RWPE1 (cell line): Measurements from ENCODE around the gene OPALIN.
A peak's percentile ranks its signal among the peaks of the same experiment; 100 is the strongest.

Source experiments
- CTCF ChIA-PET: fragments of 350-600 bp; sonication (Branson Sonifier 250); formaldehyde crosslinking; extraction: SDS; loops from one replicate; lab custom pipeline; 2021; lab: Yijun Ruan, JAX
- POLR2A ChIA-PET: fragments of 400-600 bp; formaldehyde crosslinking; extraction: SDS; loops from one replicate; lab custom pipeline; 2020; ENCODE audit warnings: antibody characterized with exemption; ENCODE audit not compliant: low non-redundant PET; lab: Yijun Ruan, JAX
- DNase-seq: peaks from one replicate; pipeline ENCODE4 v3.0.0; 2012; ENCODE audit warnings: low spot score
- H3K27ac ChIP-seq: fragments of 450-650 bp; 2 replicates; pipeline ENCODE4 v1.5.1; 2017
- CTCF ChIP-seq: fragments of 450-650 bp; conservative IDR thresholded peaks from 2 replicates; pipeline ENCODE4 v1.5.1; 2017; ENCODE audit warnings: low read depth, mild to moderate bottlenecking

Gene OPALIN

DNA sequence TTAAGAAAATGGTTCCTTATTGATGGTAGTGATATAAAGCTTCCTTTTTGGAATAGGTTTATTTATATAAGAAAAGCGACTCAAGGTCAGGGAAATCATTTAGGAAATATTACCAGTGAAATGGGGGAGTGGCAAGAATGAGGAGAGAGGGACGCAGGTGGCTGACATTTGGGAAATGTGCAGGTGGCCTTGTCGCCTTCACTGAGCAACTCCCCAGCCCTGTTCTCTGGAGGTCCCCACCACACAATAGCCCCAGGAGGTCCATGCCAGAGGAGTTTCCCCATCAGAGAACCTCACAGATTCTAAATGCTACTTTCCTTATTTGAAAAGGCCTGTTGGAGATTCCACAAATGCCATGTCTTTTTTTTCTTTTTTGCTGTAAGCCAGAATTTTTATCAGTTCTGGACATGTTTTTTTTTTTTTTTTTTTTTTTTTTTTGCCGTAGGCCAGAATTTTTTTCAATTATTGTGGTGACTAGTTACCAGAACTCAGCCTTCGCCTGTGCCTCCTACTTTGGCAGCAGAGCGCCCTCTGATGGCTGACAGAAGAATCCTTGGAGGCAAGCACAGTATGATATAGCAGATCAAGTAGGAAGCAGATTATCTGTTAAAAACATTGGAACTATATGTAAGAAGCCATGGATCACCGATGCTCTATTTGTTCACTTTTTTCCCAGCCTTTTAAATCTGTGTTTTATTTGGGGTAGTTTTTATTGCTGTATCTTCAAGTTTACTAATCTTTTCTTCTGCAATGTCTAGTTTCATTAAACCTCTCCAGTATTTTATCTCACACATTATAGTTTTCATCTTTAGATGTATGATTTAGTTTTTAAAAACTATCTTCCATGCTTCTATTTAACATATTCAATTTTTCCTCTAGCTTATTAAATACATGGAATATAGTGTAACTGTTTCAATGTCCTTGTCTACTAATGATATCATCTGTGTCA lies 18.6 kb downstream of the OPALIN start:
- POLR2A ChIA-PET: no interaction called here
- peak; percentile 59 for DNase-seq

GRCh38 chr10:96339383-96339782 lies 19.4 kb downstream of the OPALIN start:
- ChIA-PET POLR2A (no interaction called here), CTCF (interaction anchor here (0.5 to 1.0 kb wide), 4 partner anchors 10 to 851 kb away, joined by 3 to 4 read pairs (median 3); no protein-coding TSS in a partner anchor)
- DNase-seq: no peak
- H3K27ac ChIP-seq: no peak overlapping the region
- TF ChIP-seq CTCF: no peak

More for the DNA sequence above, 18.6 kb downstream of the OPALIN start:
- no peak overlapping the region for H3K27ac ChIP-seq
- CTCF ChIA-PET: interaction anchor here (0.6 to 1.0 kb wide), 6 partner anchors 9 to 850 kb away, joined by 3 to 6 read pairs (median 3); no protein-coding TSS in a partner anchor
- TF ChIP-seq CTCF: peak; percentile 54

GRCh38 chr10:96338279-96338925 lies 20.4 kb downstream of the OPALIN start:
- POLR2A ChIA-PET: no interaction called here
- TF ChIP-seq CTCF: no peak
- CTCF ChIA-PET: interaction anchor here (0.6 to 1.2 kb wide), 6 partner anchors 10 to 322 kb away, joined by 3 to 4 read pairs (median 3); no protein-coding TSS in a partner anchor
- H3K27ac ChIP-seq: no peak overlapping the region
- no peak for DNase-seq

GRCh38 chr10:96337106-96337505 lies 21.7 kb downstream of the OPALIN start:
- TF ChIP-seq CTCF: no peak
- ChIA-PET POLR2A (no interaction called here), CTCF (interaction anchor here (0.6 to 0.9 kb wide), 3 partner anchors 18 to 139 kb away, joined by 3 to 5 read pairs (median 3); no protein-coding TSS in a partner anchor)
- DNase-seq: no peak
- no peak overlapping the region for H3K27ac ChIP-seq

DNA sequence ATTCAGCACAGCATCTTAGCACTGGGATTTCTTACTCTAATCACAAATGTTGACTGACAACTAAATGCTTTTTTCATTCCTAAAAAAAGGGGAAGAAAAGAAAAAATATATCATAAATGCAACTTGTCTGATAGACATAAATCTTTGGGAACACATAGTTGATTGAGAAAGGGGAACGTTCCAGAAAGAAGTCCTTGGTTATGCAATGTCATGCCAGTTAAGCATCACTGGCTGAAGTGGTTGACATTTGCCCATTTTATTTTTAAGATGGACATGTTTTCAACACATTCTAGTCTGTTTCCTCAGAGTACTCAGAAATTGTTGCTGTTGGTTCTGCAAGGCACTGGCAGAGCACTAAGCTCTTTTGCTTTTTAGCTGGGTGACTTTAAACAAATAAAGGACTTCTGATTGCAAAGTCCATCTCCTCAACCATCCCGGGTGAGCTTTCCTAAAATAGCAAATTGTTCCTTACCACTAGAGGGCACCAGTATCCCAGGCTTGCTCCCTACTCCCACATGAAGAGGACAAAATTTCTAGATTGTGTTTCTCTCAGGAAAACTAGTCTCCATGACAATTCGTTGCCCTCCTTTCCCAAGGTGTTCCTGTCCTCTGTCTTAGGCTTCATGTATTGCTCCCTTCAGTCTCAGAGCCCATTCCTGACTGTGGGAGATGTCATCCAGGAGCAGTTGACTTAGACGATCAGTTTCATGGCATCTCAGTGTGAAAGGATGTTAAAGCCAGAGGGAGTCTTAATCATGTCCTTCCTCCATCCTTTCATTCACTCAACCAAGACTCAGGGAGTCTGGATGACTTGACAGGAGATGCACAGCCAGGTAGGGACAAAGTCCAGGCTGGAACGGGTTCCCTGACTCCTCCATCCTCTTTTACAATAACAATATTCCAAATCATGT lies 23.9 kb downstream of the OPALIN start:
- ChIA-PET POLR2A (no interaction called here), CTCF (interaction anchor here (0.6 to 1.5 kb wide), 24 partner anchors 9 to 661 kb away, joined by 3 to 11 read pairs (median 4); partner anchors contain the start of gene ZNF518A)
- peak; percentile 79 for DNase-seq
- TF ChIP-seq CTCF: peak; percentile 78
- no peak overlapping the region for H3K27ac ChIP-seq
